NCI-H2227 (cell line): Measurements from ENCODE around the gene ASB11.

Source experiments
- DNase-seq: peaks from one replicate; lab custom pipeline; 2025; ENCODE audit not compliant: unreplicated experiment; lab: John Stamatoyannopoulos, UW

Gene ASB11, protein sequence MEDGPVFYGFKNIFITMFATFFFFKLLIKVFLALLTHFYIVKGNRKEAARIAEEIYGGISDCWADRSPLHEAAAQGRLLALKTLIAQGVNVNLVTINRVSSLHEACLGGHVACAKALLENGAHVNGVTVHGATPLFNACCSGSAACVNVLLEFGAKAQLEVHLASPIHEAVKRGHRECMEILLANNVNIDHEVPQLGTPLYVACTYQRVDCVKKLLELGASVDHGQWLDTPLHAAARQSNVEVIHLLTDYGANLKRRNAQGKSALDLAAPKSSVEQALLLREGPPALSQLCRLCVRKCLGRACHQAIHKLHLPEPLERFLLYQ

GRCh38 chrX:15315509-15315908 is at the start of gene ASB11:
Gene ASB11 (minus strand): TSS chrX:15315640. CDS start chrX:15315605, 35 bp downstream.
- DNase-seq, result no peak

GRCh38 chrX:15359701-15360100 is 44.3 kb upstream of the ASB11 start:
- no peak for DNase-seq

DNA sequence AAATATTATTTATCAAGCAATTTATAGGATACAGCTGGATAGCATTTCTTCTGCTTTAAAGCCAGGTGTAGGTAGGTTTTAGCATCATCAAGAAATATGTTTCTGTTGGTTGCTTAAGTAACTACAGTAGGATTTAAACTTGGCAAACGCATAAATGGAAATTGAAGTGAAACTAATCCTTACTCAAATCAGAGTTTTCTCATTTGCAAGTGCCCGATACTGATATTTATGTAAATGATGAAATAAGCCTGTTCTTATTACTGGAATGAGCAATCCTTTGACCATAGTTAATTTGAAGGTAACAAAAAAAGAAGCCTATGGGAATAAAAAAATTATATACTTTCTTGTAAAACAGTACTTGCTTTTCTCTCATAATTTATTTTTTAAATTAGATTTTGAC is 43.1 kb upstream of the ASB11 start:
- no peak for DNase-seq

- DNase-seq, result no peak
Measured at GRCh38 chrX:15356444-15356843, 41.0 kb upstream of the ASB11 start.

DNA sequence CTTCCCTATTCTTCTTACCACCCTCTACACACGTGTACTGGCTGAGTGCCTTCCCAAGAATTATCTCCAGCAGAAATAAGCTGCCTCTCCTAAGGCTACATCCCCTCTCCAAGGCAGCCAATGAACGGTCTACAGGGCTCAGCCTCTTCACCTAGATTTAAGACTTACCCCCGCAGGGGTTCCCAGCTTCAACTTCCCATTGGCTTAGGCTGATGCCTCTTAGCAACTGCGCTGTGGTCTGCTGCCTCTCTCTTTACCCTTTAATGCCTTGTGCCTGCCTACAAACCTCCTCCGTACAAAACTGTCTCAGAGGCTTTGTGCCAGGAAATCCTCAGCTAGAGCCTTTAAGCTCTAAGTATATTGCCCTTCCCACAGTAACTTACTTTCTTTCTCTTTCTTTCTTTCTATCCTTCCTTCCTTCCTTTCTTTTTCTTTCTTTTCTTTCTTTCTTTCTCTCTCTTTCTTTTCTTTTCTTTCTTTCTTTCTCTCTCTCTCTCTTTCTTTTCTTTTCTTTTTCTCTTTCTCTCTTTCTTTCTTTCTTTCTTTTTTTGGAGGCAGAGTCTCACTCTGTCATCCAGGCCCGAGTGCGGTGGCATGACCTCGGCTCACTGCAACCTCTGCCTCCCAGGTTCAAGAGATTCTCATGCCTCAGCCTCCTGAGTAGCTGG is 35.0 kb upstream of the ASB11 start:
- peak; percentile 4 for DNase-seq

- DNase-seq, result peak; percentile 82
Measured at GRCh38 chrX:15349046-15349445, 33.6 kb upstream of the ASB11 start.

DNA sequence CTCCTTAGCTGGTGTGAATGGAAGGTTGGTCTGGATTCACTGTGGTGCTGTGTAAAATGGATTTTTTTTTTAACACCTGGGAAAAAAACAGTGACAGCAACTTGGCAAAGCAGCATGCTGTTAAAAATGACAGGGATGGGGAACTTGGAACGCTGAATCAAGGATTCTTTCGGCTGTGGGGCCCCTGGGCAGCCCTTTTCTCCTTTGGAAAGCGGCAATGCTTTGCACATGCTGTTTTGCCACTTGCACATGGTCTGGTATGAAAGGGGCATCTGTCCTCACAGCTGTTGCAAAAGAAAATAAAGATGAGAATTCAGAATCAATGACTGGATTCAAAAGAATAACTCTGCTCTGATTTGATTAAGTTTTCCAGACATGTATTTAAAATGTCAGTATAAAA is 30.5 kb upstream of the ASB11 start:
- no peak for DNase-seq

- no peak for DNase-seq
Measured at GRCh38 chrX:15344106-15344505, 28.7 kb upstream of the ASB11 start.

DNA sequence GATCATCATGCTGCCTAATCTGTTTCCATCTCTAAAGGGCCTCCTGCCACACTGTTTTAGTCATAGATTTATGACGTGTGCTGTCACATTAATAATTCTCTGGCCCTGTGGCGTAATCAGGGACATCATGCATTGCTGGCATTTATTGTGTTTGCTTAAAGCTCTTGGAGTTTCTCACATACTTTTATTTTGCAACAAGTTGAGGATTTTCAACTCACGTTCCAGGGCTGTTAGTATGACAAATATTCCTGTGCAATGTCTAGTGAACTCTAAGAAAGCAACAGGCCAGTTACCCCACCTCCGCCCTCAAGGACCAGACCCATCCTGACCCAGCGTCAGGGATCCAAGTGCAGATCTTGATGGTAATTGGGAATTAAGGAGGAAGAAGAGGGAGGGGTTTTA is 27.6 kb upstream of the ASB11 start:
- DNase-seq, result no peak

- no peak for DNase-seq
Measured at GRCh38 chrX:15340867-15341266, 25.4 kb upstream of the ASB11 start.

DNA sequence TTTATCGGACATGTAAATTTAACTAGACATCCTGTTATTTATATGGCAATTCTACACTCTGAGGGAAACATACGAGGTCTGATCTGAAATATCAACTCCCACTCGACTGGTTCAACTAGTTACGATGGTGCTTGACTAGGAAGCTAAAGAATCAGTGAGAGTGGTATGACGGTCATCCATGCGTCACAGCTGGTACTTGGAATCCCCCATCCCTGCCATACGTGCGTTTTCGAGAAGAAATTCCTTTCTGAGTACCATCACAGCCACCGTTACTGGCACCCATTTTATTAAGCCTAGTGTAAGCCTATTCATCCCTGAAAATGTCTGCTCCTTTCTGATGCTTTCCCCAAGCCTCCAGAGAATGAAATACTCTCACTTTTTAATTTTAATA is 20.6 kb upstream of the ASB11 start:
- DNase-seq, result peak; percentile 62

- DNase-seq, result peak; percentile 99
Measured at GRCh38 chrX:15335135-15336022, 19.9 kb upstream of the ASB11 start, which contains the start of gene PIGA. Gene PIGA (minus strand): TSS chrX:15335523. CDS start chrX:15331930, 3,593 bp downstream.

- DNase-seq, result peak; percentile 25
Measured at GRCh38 chrX:15334561-15334960, 19.1 kb upstream of the ASB11 start.

- DNase-seq, result no peak
Measured at GRCh38 chrX:15328821-15329220, 13.4 kb upstream of the ASB11 start.

DNA sequence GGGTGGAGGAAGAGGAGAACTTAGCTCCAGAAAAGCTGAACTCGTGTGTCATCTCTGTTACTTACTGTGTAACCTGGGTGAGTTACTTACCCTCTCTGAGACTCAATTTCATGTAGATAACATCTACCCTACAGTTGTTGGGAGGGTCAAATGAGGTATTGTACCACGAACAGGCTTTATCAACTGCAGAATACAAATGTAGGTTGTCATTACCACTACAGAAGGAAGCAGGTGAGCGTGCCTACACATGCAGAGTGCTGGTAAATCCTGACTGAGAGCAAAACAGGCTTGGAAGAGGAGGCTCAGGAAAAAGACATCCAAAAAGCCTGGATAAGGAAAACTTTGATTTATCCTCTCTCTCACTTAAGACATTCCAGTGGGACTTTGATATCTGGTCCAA is 12.7 kb upstream of the ASB11 start:
- DNase-seq, result no peak

DNA sequence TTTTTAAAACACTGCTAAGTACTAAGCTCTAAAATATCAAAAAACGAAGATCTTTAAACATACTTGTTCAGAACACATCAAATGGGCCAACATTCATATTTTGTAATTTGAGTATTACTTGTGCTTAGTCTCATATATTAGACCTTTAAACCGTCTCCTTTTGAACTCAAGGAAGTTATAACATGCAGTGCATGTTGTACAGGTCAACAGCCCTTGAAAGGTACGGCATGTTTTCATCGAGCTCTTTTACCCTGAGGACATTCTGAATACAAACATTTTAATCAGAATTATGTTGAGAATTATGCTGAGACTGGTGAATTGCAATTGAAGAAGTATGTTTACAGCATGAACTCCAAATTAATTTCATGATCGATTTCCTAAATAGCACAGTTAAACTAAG is 7.0 kb upstream of the ASB11 start:
- no peak for DNase-seq

DNA sequence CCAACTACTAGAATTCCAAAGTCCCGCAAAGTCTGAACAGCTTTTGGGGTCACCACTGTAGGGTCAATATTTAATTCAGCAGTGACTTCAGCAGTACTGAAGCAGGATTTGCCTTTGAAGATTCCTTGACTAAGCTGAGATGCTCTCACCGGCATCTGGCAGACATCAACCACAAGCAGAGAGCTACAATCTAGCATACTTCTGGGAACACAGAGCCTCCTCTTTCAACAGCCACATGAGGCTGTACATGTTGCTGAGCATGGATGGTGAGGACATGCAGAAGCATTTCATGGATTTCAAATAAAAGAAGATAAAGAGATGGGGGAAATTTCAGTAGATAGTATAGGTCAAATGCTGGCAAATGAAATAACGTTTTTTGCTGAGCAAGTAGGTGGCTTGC is 6.6 kb upstream of the ASB11 start:
- no peak for DNase-seq

DNA sequence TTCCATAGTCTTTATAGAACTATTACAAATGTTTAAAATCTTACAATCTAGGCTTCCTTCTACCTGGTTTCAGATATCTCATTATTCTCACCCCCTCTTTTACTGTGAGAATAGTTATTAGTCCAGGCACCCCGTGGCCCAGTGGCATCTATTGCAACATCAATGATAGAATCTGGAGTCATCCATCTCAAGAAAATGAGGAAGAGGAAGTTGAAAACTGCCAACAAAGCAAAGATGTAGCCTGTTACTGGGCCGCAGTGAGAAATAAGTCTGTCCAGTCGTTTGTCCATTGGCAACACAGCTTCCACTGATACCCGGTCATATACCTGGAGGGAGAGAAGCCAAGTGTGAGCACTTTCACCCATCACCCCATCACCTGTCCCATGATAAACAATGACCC is 6.0 kb upstream of the ASB11 start:
- DNase-seq, result no peak

DNA sequence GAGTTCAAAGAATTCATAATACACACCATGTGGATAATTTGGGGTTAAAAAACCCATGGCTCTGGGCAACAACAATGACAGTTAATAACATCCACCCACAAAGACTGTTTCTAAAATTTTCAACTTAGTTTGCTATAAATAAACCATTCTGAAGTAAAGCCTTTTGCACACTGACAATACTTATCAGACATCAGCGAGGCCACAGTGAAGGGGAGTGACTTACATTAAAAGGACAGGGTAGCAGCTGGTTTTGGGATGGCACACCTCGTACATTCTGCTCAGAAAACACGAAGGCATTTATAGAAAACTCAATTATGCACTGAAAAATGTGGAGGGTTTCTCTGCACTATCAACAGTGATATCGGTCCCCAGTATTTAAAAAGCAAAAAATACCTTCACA is 4.9 kb upstream of the ASB11 start:
- no peak for DNase-seq

GRCh38 chrX:15319075-15319474 is 3.6 kb upstream of the ASB11 start:
- no peak for DNase-seq

DNA sequence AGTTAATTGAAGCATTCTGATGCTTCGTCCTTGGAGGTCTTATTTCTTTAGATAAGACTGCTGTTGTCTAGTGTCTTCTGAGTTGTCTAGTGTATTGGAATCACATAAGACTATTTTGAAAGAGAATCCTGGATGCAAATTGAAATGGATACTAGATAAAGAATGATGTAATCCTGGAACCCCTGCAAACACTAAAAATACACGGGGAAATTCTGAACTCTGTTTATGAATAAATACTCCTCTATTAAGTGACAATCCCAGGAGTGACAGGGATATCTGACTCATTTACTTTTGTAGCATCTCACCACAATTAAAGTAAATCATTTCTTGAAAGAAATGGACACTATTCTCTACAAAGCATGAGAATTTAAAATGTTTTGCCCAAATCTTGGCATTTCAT is 968 bp downstream of the ASB11 start:
- DNase-seq, result no peak

- DNase-seq, result no peak
Measured at GRCh38 chrX:15311119-15311518, 4.3 kb downstream of the ASB11 start.
